IMR-90 (cell line): ENCODE measurements around the gene CDK1. TPM values are rescaled to one million over a fixed set of nuclear protein-coding genes. Genes with fewer than 3 reads are reported as not detected.

Experiments used
- ATAC-seq: fragments of 200-7000 bp; cut with Tn5 transposase; 2 replicates; pipeline ENCODE4 v1.9.1; 2020; ENCODE audit warnings: low read depth, mild to moderate bottlenecking, moderate library complexity
- BruUV-seq: library from RNA; stranded (reverse); fragments of 400-500 nt; replicated peaks from 2 replicates; lab custom pipeline; 2021; lab: Mats Ljungman, UMichigan
- CTCF ChIA-PET: fragments of 300-600 bp; formaldehyde crosslinking; extraction: SDS; loops from one replicate; lab custom pipeline; 2021; ENCODE audit warnings: antibody characterized with exemption; lab: Yijun Ruan, JAX
- POLR2A ChIA-PET: fragments of 300-600 bp; sonication (Branson Sonifier 250); formaldehyde crosslinking; loops from one replicate; lab custom pipeline; 2022; ENCODE audit warnings: antibody characterized with exemption; ENCODE audit not compliant: unreplicated experiment; lab: Charles Lee
- DNase-seq: peaks from one replicate; pipeline ENCODE4 v3.0.0; 2013
- H2AFZ ChIP-seq: replicated peaks from 2 replicates; pipeline ENCODE3; 2013; ENCODE audit warnings: low read length, mild to moderate bottlenecking; ENCODE audit not compliant: poor library complexity
- H2AK5ac ChIP-seq: 2 replicates; pipeline ENCODE4 v1.6.1; 2013; ENCODE audit warnings: low read depth, low read length, inconsistent platforms
- H2AK9ac ChIP-seq: replicated peaks from 2 replicates; pipeline ENCODE3; 2013; ENCODE audit warnings: mild to moderate bottlenecking, low read depth, low read length, moderate library complexity; ENCODE audit not compliant: poor library complexity
- H2BK120ac ChIP-seq: 2 replicates; pipeline ENCODE4 v1.6.1; 2013; ENCODE audit warnings: low read depth, low read length, inconsistent platforms
- H2BK15ac ChIP-seq: 3 replicates; pipeline ENCODE4 v1.6.1; 2013; ENCODE audit warnings: low read depth, low read length, inconsistent platforms
- H2BK20ac ChIP-seq: 2 replicates; pipeline ENCODE4 v1.6.1; 2013; ENCODE audit warnings: low read depth, mild to moderate bottlenecking, inconsistent platforms, low read length, moderate library complexity
- H2BK5ac ChIP-seq: 2 replicates; pipeline ENCODE4 v1.6.1; 2013; ENCODE audit warnings: mild to moderate bottlenecking, low read depth, low read length, inconsistent platforms; ENCODE audit not compliant: poor library complexity, severe bottlenecking
- H3K14ac ChIP-seq: replicated peaks from 2 replicates; pipeline ENCODE4 v1.6.1; 2013; ENCODE audit warnings: low read depth, low read length, inconsistent platforms
- H3K18ac ChIP-seq: 2 replicates; pipeline ENCODE4 v1.6.1; 2013; ENCODE audit warnings: low read depth, low read length, control low read depth
- H3K23ac ChIP-seq: 2 replicates; pipeline ENCODE4 v1.6.1; 2013; ENCODE audit warnings: low read depth, low read length, inconsistent platforms
- H3K27ac ChIP-seq: 2 replicates; pipeline ENCODE4 v1.5.1; 2013; ENCODE audit warnings: mild to moderate bottlenecking, control low read depth, low read length; ENCODE audit not compliant: insufficient read depth
- H3K27me3 ChIP-seq: 2 replicates; pipeline ENCODE4 v1.6.1; 2013; ENCODE audit warnings: low read length; ENCODE audit not compliant: control insufficient read depth, insufficient read depth
- H3K36me3 ChIP-seq: 2 replicates; pipeline ENCODE4 v1.6.1; 2013; ENCODE audit warnings: low read length, mixed read lengths; ENCODE audit not compliant: control insufficient read depth, insufficient read depth
- H3K4ac ChIP-seq: 2 replicates; pipeline ENCODE4 v1.6.1; 2013; ENCODE audit warnings: low read depth, low read length, inconsistent platforms
- H3K4me1 ChIP-seq: 2 replicates; pipeline ENCODE4 v1.6.1; 2013; ENCODE audit warnings: low read length, mixed read lengths; ENCODE audit not compliant: control insufficient read depth, insufficient read depth
- H3K4me2 ChIP-seq: 2 replicates; pipeline ENCODE4 v1.6.1; 2013; ENCODE audit warnings: low read depth, mild to moderate bottlenecking, control low read depth, low read length, moderate library complexity
- H3K4me3 ChIP-seq: 2 replicates; pipeline ENCODE4 v1.5.1; 2013; ENCODE audit warnings: low read depth, mild to moderate bottlenecking, control low read depth, low read length, moderate library complexity; ENCODE audit not compliant: insufficient read depth
- H3K56ac ChIP-seq: 2 replicates; pipeline ENCODE4 v1.6.1; 2013; ENCODE audit warnings: low read length, inconsistent platforms; ENCODE audit not compliant: insufficient read depth; ENCODE audit errors: extremely low read depth
- H3K79me1 ChIP-seq, 2 experiments: 2 replicates each; pipeline ENCODE4 v1.6.1; 2013; ENCODE audit warnings: low read length in 2 of 2, inconsistent platforms in 1 of 2, low read depth in 1 of 2
- H3K9ac ChIP-seq: 2 replicates; pipeline ENCODE4 v1.6.1; 2013; ENCODE audit warnings: low read depth, low read length, control low read depth
- H3K9me1 ChIP-seq: 2 replicates; pipeline ENCODE4 v1.6.1; 2013; ENCODE audit warnings: low read length, inconsistent platforms; ENCODE audit not compliant: insufficient read depth
- H3K9me3 ChIP-seq: 2 replicates; pipeline ENCODE4 v1.6.1; 2013; ENCODE audit warnings: low read length; ENCODE audit not compliant: control insufficient read depth, insufficient read depth
- H4K20me1 ChIP-seq: 2 replicates; pipeline ENCODE4 v1.6.1; 2013; ENCODE audit warnings: low read length, inconsistent platforms; ENCODE audit not compliant: insufficient read depth
- H4K5ac ChIP-seq: 2 replicates; pipeline ENCODE4 v1.6.1; 2013; ENCODE audit warnings: mild to moderate bottlenecking, low read depth, low read length, control low read depth
- H4K8ac ChIP-seq, 2 experiments: 2 replicates each; pipeline ENCODE4 v1.6.1; 2013; ENCODE audit warnings: low read depth in 2 of 2, low read length in 2 of 2, control low read depth in 1 of 2, inconsistent platforms in 1 of 2
- H4K91ac ChIP-seq: 2 replicates; pipeline ENCODE4 v1.6.1; 2013; ENCODE audit warnings: low read depth, low read length, inconsistent platforms; ENCODE audit not compliant: insufficient read depth
- BHLHE40 ChIP-seq: fragments of 150-350 bp; IDR thresholded peaks from 2 replicates; pipeline ENCODE4 v1.6.1; 2016; ENCODE audit warnings: mild to moderate bottlenecking, low read depth, low read length
- CEBPB ChIP-seq: IDR thresholded peaks from 2 replicates; pipeline ENCODE4 v1.6.1; 2012; ENCODE audit warnings: low read depth, low read length, improper control_type of control experiment
- CHD1 ChIP-seq: IDR thresholded peaks from 2 replicates; pipeline ENCODE4 v1.6.1; 2012; ENCODE audit warnings: low read depth, low read length, improper control_type of control experiment
- RCOR1 ChIP-seq: IDR thresholded peaks from 2 replicates; pipeline ENCODE4 v1.6.1; 2012; ENCODE audit warnings: mild to moderate bottlenecking, low read length, improper control_type of control experiment; ENCODE audit not compliant: insufficient replicate concordance
- RFX5 ChIP-seq: IDR thresholded peaks from 2 replicates; pipeline ENCODE4 v1.8.0; 2012; ENCODE audit warnings: low read depth, mild to moderate bottlenecking, low read length, moderate library complexity
- WGBS, 2 experiments: methylation state at CpG; one replicate each; pipeline versions ENCODE4 v1.1.5 to v1.1.7; 2013; ENCODE audit warnings: missing lambda C conversion rate in 2 of 2; ENCODE audit not compliant: insufficient read length in 1 of 2; ENCODE audit errors: extremely low coverage in 2 of 2; 5-methylcytosine and 5-hydroxymethylcytosine counted together
- dilution Hi-C: fragments of 300-500 bp; cut with HindIII; formaldehyde crosslinking; loops from one replicate; pipeline ENCODE4 v1.14.3; 2018; ENCODE audit warnings: low sequenced_read_pairs; ENCODE audit not compliant: unreplicated experiment
- in situ Hi-C: fragments of 300-500 bp; cut with MboI; formaldehyde crosslinking; loops from 3 replicates; pipeline ENCODE4 v1.14.3; 2019; ENCODE audit warnings: low sequenced_read_pairs, inconsistent platforms, mixed read lengths
- intact Hi-C: fragments of 100-400 bp; cut with micrococcal nuclease; formaldehyde crosslinking; loops from 2 replicates; pipeline ENCODE4 v1.10.0; 2022
- polyA plus RNA-seq, 3 experiments: library from polyadenylated mRNA; depleted of rRNA; stranded (reverse); fragments of >200 nt; gene quantifications; 2 replicates each; pipeline ENCODE4 v1.2.3, GENCODE V29; 2012; ENCODE audit warnings: low replicate concordance in 1 of 3
- total RNA-seq: library from RNA; depleted of rRNA; stranded (reverse); fragments of >200 nt; gene quantifications from 2 replicates; pipeline ENCODE4 v1.2.3, GENCODE V29; 2012
- TF ChIP-seq, protein P1 (sequence below): fragments of 150-350 bp; IDR thresholded peaks from 2 replicates; pipeline ENCODE4 v1.6.1; 2016; ENCODE audit warnings: low read depth, mild to moderate bottlenecking, low read length, moderate library complexity, borderline replicate concordance

Gene CDK1
- total and polyA plus RNA-seq, 2 of the 4 experiments (the other 2 are of a cell fraction): 21.9 to 28.1 TPM

DNA sequence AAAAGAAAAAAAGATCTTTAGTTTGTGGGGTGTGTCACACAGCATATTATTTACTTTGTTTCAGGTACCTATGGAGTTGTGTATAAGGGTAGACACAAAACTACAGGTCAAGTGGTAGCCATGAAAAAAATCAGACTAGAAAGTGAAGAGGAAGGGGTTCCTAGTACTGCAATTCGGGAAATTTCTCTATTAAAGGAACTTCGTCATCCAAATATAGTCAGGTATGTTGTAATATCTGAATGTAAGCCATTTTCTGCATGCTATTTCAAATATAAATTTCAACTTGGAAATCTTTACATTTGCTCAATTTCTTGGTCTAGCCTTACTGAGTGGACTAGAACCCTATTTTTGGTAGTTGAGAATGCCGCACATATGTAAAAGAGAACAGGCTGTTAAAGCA, 6.4 kb downstream of the CDK1 start:
- no peak overlapping the region for H3K4me2 ChIP-seq
- no peak overlapping the region for H2BK15ac ChIP-seq
- dilution Hi-C loops (no loop called here), in situ Hi-C loops (no loop called here), intact Hi-C loops (no loop called here)
- H3K18ac ChIP-seq: no peak overlapping the region; the same call in 1 of the 2 replicates
- no peak overlapping the region for H2AFZ ChIP-seq
- no peaks in the 10 kb centered on the region for H3K9me3 ChIP-seq
- H3K23ac ChIP-seq: peak overlapping the region; percentile 4; the same call in 1 of the 2 replicates
- no peak overlapping the region for H4K91ac ChIP-seq
- no peaks in the 10 kb centered on the region for H3K9me1 ChIP-seq
- H3K9ac ChIP-seq: no peak overlapping the region
- H3K36me3 ChIP-seq: no peaks in the 10 kb centered on the region
- no peak overlapping the region for H2BK20ac ChIP-seq
- H3K27me3 ChIP-seq: no peaks in the 10 kb centered on the region
- peak overlapping the region; percentile 68 for H4K5ac ChIP-seq
- peaks cover 4% of the 10 kb centered on the region for H3K4me1 ChIP-seq
- H3K79me1 ChIP-seq: peaks cover 7 to 30% of the 10 kb centered on the region in 2 experiments; a peak in 3 of 4 replicates
- peak overlapping the region; percentile 9 to 34; a peak in 2 of 4 replicates for H4K8ac ChIP-seq
- no peak overlapping the region for H3K4me3 ChIP-seq
- WGBS, 2 experiments: no CpG with 5 or more reads among the region's 3 CpGs
- DNase-seq: no peak
- ChIA-PET POLR2A (no interaction called here), CTCF (interaction anchor here (0.6 kb wide), 1 partner anchor 38 kb away, joined by 3 read pairs; no protein-coding TSS in a partner anchor)
- no TSS peak for BruUV-seq
- no peaks in the 10 kb centered on the region for H4K20me1 ChIP-seq
- H3K56ac ChIP-seq: no peak overlapping the region
- H3K27ac ChIP-seq: peak overlapping the region; percentile 23; the same call in 1 of the 2 replicates
- H2AK9ac ChIP-seq: no peak overlapping the region
- H3K4ac ChIP-seq: no peak overlapping the region
- no peak overlapping the region for H2BK5ac ChIP-seq
- H2AK5ac ChIP-seq: no peak overlapping the region
- no peak for TF ChIP-seq CHD1
- TF ChIP-seq, protein P1, sequence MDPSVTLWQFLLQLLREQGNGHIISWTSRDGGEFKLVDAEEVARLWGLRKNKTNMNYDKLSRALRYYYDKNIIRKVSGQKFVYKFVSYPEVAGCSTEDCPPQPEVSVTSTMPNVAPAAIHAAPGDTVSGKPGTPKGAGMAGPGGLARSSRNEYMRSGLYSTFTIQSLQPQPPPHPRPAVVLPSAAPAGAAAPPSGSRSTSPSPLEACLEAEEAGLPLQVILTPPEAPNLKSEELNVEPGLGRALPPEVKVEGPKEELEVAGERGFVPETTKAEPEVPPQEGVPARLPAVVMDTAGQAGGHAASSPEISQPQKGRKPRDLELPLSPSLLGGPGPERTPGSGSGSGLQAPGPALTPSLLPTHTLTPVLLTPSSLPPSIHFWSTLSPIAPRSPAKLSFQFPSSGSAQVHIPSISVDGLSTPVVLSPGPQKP: no peak
- TF ChIP-seq RCOR1: no peak
- TF ChIP-seq RFX5: no peak
- TF ChIP-seq CEBPB: no peak
- no peak for TF ChIP-seq BHLHE40
- ATAC-seq: no peak
- H3K14ac ChIP-seq: no peak overlapping the region
- H2BK120ac ChIP-seq: no peak overlapping the region
